Measurements from ENCODE around the gene ALPK1. TPM values are rescaled to one million over a fixed set of nuclear protein-coding genes. Genes with fewer than 3 reads are reported as not detected.
A peak's percentile ranks its signal among the peaks of the same experiment; 100 is the strongest.

The ALPK1 gene
- total RNA-seq, 1 donor from 2014 or later: 26.9 TPM

- Mint-ChIP-seq H3K27ac (peak overlapping the region; percentile 11), H3K9me3 (peaks cover 28% of the 10 kb centered on the region), H3K27me3 (ENCODE audit: low read depth) (no peaks in the 10 kb centered on the region), H3K4me1 (peaks cover 36% of the 10 kb centered on the region), H3K36me3 (peaks cover 23% of the 10 kb centered on the region), H3K4me3 (no peak overlapping the region)
- TF ChIP-seq, protein P1, sequence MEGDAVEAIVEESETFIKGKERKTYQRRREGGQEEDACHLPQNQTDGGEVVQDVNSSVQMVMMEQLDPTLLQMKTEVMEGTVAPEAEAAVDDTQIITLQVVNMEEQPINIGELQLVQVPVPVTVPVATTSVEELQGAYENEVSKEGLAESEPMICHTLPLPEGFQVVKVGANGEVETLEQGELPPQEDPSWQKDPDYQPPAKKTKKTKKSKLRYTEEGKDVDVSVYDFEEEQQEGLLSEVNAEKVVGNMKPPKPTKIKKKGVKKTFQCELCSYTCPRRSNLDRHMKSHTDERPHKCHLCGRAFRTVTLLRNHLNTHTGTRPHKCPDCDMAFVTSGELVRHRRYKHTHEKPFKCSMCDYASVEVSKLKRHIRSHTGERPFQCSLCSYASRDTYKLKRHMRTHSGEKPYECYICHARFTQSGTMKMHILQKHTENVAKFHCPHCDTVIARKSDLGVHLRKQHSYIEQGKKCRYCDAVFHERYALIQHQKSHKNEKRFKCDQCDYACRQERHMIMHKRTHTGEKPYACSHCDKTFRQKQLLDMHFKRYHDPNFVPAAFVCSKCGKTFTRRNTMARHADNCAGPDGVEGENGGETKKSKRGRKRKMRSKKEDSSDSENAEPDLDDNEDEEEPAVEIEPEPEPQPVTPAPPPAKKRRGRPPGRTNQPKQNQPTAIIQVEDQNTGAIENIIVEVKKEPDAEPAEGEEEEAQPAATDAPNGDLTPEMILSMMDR (IDR thresholded peaks at IDR 0.05; ENCODE audit: unreplicated experiment): no peak
- DNase-seq (ENCODE audit: low spot score in 2 of 2, unreplicated experiment in 2 of 2): no peak
These were observed 151.3 kb downstream of the ALPK1 start for GRCh38 chr4:112448306-112449132.

DNA sequence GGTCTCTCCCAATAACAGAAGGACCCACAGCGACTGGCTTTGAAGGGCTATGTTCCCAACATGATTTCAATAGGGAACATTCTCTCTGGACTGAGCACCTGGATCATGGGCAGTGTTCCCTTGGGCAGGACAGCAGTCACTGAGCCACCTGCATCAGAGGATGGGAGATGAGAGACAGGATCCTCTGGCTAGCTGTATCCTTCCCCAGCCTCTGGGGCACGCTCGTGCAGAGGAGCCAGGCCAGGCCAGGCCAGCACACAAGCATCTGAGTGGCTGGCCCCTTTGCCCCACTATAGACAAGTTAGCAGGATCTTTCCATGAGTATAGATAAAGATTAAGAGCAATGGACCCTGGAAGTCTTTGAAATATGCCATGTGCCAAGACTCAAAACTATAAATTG is 152.5 kb downstream of the ALPK1 start:
- H3K4me1 Mint-ChIP-seq: peaks cover 36% of the 10 kb centered on the region
- no peaks in the 10 kb centered on the region for H3K27me3 Mint-ChIP-seq (ENCODE audit: low read depth)
- no peak overlapping the region for H3K27ac Mint-ChIP-seq
- peaks cover 13% of the 10 kb centered on the region for H3K36me3 Mint-ChIP-seq
- TF ChIP-seq, protein P1 (IDR thresholded peaks at IDR 0.05; ENCODE audit: unreplicated experiment): no peak
- H3K4me3 Mint-ChIP-seq: no peak overlapping the region
- H3K9me3 Mint-ChIP-seq: peaks cover 16% of the 10 kb centered on the region
- DNase-seq (ENCODE audit: low spot score in 2 of 2, unreplicated experiment in 2 of 2): no peak

DNA sequence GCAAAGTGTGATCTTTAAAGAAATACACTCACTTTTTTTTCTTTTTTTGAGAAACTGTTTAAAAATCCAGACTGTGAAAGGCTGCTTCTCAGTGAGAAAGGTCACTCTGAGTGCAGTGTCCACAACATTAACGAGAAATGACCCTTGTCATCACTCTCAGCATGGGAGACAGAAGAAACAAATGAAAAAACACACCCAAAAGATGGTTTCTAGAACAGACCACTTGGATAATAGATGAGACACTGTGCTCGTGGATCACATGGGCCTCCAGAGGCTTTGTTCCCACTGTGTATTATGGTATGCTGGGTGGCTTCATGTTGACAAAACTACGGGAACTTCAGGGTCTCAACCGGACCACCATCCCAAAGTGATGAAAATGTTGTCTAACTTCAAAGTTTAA is 153.9 kb downstream of the ALPK1 start:
- Mint-ChIP-seq H3K27ac (no peak overlapping the region), H3K9me3 (peaks cover 10% of the 10 kb centered on the region), H3K27me3 (ENCODE audit: low read depth) (no peaks in the 10 kb centered on the region), H3K36me3 (peaks cover 3% of the 10 kb centered on the region), H3K4me1 (peaks cover 36% of the 10 kb centered on the region), H3K4me3 (no peak overlapping the region)
- TF ChIP-seq, protein P1 (IDR thresholded peaks at IDR 0.05; ENCODE audit: unreplicated experiment): no peak
- DNase-seq (ENCODE audit: low spot score in 2 of 2, unreplicated experiment in 2 of 2): no peak

- Mint-ChIP-seq H3K36me3 (no peaks in the 10 kb centered on the region), H3K9me3 (peaks cover 8% of the 10 kb centered on the region), H3K27me3 (ENCODE audit: low read depth) (no peaks in the 10 kb centered on the region), H3K27ac (no peak overlapping the region), H3K4me3 (no peak overlapping the region), H3K4me1 (peaks cover 36% of the 10 kb centered on the region)
- no peak for DNase-seq (ENCODE audit: low spot score in 2 of 2, unreplicated experiment in 2 of 2)
- TF ChIP-seq, protein P1 (IDR thresholded peaks at IDR 0.05; ENCODE audit: unreplicated experiment): no peak
These were observed 154.7 kb downstream of the ALPK1 start for GRCh38 chr4:112451831-112452230.

GRCh38 chr4:112453321-112453720 is 156.2 kb downstream of the ALPK1 start:
- no peak for DNase-seq (ENCODE audit: low spot score in 2 of 2, unreplicated experiment in 2 of 2)
- Mint-ChIP-seq H3K27me3 (ENCODE audit: low read depth) (no peaks in the 10 kb centered on the region), H3K27ac (no peak overlapping the region), H3K4me3 (no peak overlapping the region), H3K9me3 (peaks cover 15% of the 10 kb centered on the region), H3K4me1 (peaks cover 28% of the 10 kb centered on the region), H3K36me3 (no peaks in the 10 kb centered on the region)
- TF ChIP-seq, protein P1 (IDR thresholded peaks at IDR 0.05; ENCODE audit: unreplicated experiment): no peak
